HEK293 (cell line): ENCODE measurements around the gene HDGF.
A peak's percentile ranks its signal among the peaks of the same experiment; 100 is the strongest.

Experiments used
- ATF2 ChIP-seq: fragments of 450-650 bp; formaldehyde crosslinking; IDR thresholded peaks from 2 replicates; pipeline ENCODE4 v1.5.1; 2016; ENCODE audit warnings: missing biosample characterization, missing genetic modification characterization, low read depth
- GLI2 ChIP-seq: fragments of 450-650 bp; formaldehyde crosslinking; IDR thresholded peaks from 2 replicates; pipeline ENCODE4; 2017; ENCODE audit warnings: missing biosample characterization, missing genetic modification characterization, low read depth, borderline replicate concordance
- IKZF3 ChIP-seq: fragments of 450-650 bp; IDR thresholded peaks from 2 replicates; pipeline ENCODE4 v1.5.0; 2018; ENCODE audit warnings: missing biosample characterization, mild to moderate bottlenecking, missing genetic modification characterization, moderate library complexity
- KLF17 ChIP-seq: fragments of 450-650 bp; formaldehyde crosslinking; IDR thresholded peaks from 2 replicates; pipeline ENCODE4 v1.5.1; 2016; ENCODE audit warnings: missing biosample characterization, missing genetic modification characterization
- KLF8 ChIP-seq: fragments of 450-650 bp; formaldehyde crosslinking; IDR thresholded peaks from 2 replicates; pipeline ENCODE4 v1.5.1; 2016; ENCODE audit warnings: missing biosample characterization, missing genetic modification characterization
- PRDM1 ChIP-seq: fragments of 450-650 bp; formaldehyde crosslinking; IDR thresholded peaks from 2 replicates; pipeline ENCODE4; 2016; ENCODE audit warnings: missing biosample characterization, missing genetic modification characterization
- PRDM10 ChIP-seq: fragments of 450-650 bp; formaldehyde crosslinking; IDR thresholded peaks from 2 replicates; pipeline ENCODE4 v1.5.1; 2016; ENCODE audit warnings: missing biosample characterization, missing genetic modification characterization
- RBAK ChIP-seq: fragments of 450-650 bp; formaldehyde crosslinking; IDR thresholded peaks from 2 replicates; pipeline ENCODE4 v1.5.1; 2016; ENCODE audit warnings: missing biosample characterization, missing genetic modification characterization
- SP7 ChIP-seq: fragments of 450-650 bp; formaldehyde crosslinking; IDR thresholded peaks from 2 replicates; pipeline ENCODE4 v1.5.1; 2016; ENCODE audit warnings: missing biosample characterization, missing genetic modification characterization
- TCF7L2 ChIP-seq: IDR thresholded peaks from 2 replicates; pipeline ENCODE4 v1.6.1; 2011; ENCODE audit warnings: low read depth, mild to moderate bottlenecking, inconsistent platforms, low read length, moderate library complexity, borderline replicate concordance
- WT1 ChIP-seq: fragments of 450-650 bp; formaldehyde crosslinking; IDR thresholded peaks from 2 replicates; pipeline ENCODE4 v1.5.1; 2016; ENCODE audit warnings: missing biosample characterization, missing genetic modification characterization
- YY2 ChIP-seq: fragments of 450-650 bp; formaldehyde crosslinking; IDR thresholded peaks from 2 replicates; pipeline ENCODE4 v1.5.1; 2016; ENCODE audit warnings: missing biosample characterization, missing genetic modification characterization
- ZBTB10 ChIP-seq: fragments of 450-650 bp; formaldehyde crosslinking; IDR thresholded peaks from 2 replicates; pipeline ENCODE4 v1.5.1; 2016; ENCODE audit warnings: missing biosample characterization, missing genetic modification characterization
- ZBTB11 ChIP-seq: fragments of 450-650 bp; formaldehyde crosslinking; conservative IDR thresholded peaks from 2 replicates; pipeline ENCODE4 v1.5.1; 2016; ENCODE audit warnings: low read depth, missing biosample characterization, missing genetic modification characterization
- ZBTB17 ChIP-seq: fragments of 450-650 bp; formaldehyde crosslinking; IDR thresholded peaks from 2 replicates; pipeline ENCODE4 v1.5.1; 2016; ENCODE audit warnings: missing biosample characterization, missing genetic modification characterization
- ZBTB8A ChIP-seq: fragments of 450-650 bp; formaldehyde crosslinking; IDR thresholded peaks from 2 replicates; pipeline ENCODE4 v1.5.1; 2016; ENCODE audit warnings: missing biosample characterization, missing genetic modification characterization
- ZEB2 ChIP-seq: fragments of 450-650 bp; formaldehyde crosslinking; IDR thresholded peaks from 2 replicates; pipeline ENCODE4 v1.5.1; 2016; ENCODE audit warnings: missing biosample characterization, missing genetic modification characterization
- ZFP3 ChIP-seq: fragments of 450-650 bp; formaldehyde crosslinking; IDR thresholded peaks from 2 replicates; pipeline ENCODE4 v1.5.1; 2016; ENCODE audit warnings: low read depth, missing biosample characterization, missing genetic modification characterization
- ZIC2 ChIP-seq: fragments of 450-650 bp; formaldehyde crosslinking; IDR thresholded peaks from 2 replicates; pipeline ENCODE4 v1.5.1; 2016; ENCODE audit warnings: missing biosample characterization, missing genetic modification characterization
- ZNF184 ChIP-seq: fragments of 450-650 bp; IDR thresholded peaks from 2 replicates; pipeline ENCODE4 v1.5.1; 2018; ENCODE audit warnings: missing biosample characterization, mild to moderate bottlenecking, missing genetic modification characterization
- ZNF394 ChIP-seq: fragments of 450-650 bp; formaldehyde crosslinking; IDR thresholded peaks from 2 replicates; pipeline ENCODE4 v1.5.1; 2016; ENCODE audit warnings: missing biosample characterization, missing genetic modification characterization, mild to moderate bottlenecking, moderate library complexity, borderline replicate concordance
- ZNF449 ChIP-seq: fragments of 450-650 bp; formaldehyde crosslinking; IDR thresholded peaks from 2 replicates; pipeline ENCODE4 v1.5.1; 2017; ENCODE audit warnings: missing biosample characterization, mild to moderate bottlenecking, missing genetic modification characterization, moderate library complexity
- ZSCAN30 ChIP-seq: fragments of 450-650 bp; IDR thresholded peaks from 2 replicates; pipeline ENCODE4 v1.5.1; 2018; ENCODE audit warnings: missing biosample characterization, mild to moderate bottlenecking, missing genetic modification characterization, moderate library complexity
- ZXDB ChIP-seq: fragments of 450-650 bp; formaldehyde crosslinking; IDR thresholded peaks from 2 replicates; pipeline ENCODE4 v1.5.1; 2016; ENCODE audit warnings: missing biosample characterization, missing genetic modification characterization

Gene HDGF

GRCh38 chr1:156692925-156693847 lies 58.3 kb downstream of the HDGF start (continued):
- TF ChIP-seq ZNF449 (peak; percentile 100), SP7 (tag by site-specific recombination) (peak; percentile 22; the same call in 1 of the 2 replicates), KLF8 (tag by site-specific recombination) (no peak), PRDM10 (tag by site-specific recombination) (peak; percentile 45; the same call in 1 of the 2 replicates), PRDM1 (tag by site-specific recombination) (peak; percentile 85), ZBTB11 (no peak), ZXDB (tag by site-specific recombination) (no peak), ZIC2 (tag by site-specific recombination) (0 out of 2 replicates have a peak, but pooled peaks have one; percentile 14), ZBTB10 (peak; percentile 86), GLI2 (tag by site-specific recombination) (no peak), IKZF3 (tag by site-specific recombination) (0 out of 2 replicates have a peak, but pooled peaks have one; percentile 8), ZEB2 (tag by site-specific recombination) (0 out of 2 replicates have a peak, but pooled peaks have one; percentile 38), ZSCAN30 (tag by site-specific recombination) (peak; percentile 81), ZNF184 (tag by site-specific recombination) (no peak), ATF2 (tag by site-specific recombination) (no peak), WT1 (tag by site-specific recombination) (peak; percentile 94), ZNF394 (tag by site-specific recombination) (no peak), ZFP3 (tag by site-specific recombination) (no peak), YY2 (no peak), ZBTB8A (tag by site-specific recombination) (peak; percentile 35; the same call in 1 of the 2 replicates), ZBTB17 (tag by site-specific recombination) (peak; percentile 56), TCF7L2 (peak; percentile 73; the same call in 1 of the 2 replicates), RBAK (no peak), KLF17 (tag by site-specific recombination) (peak; percentile 44; the same call in 1 of the 2 replicates)
